GM12892 (cell line): ENCODE data around the gene KANTR.

Experiments
- POLR2A ChIP-seq: IDR thresholded peaks from 2 replicates; pipeline ENCODE4 v1.6.1; 2011; ENCODE audit warnings: low read depth, low read length, control low read depth
- POLR2AphosphoS5 ChIP-seq: IDR thresholded peaks from 2 replicates; pipeline ENCODE4 v1.6.1; 2011; ENCODE audit warnings: low read depth, low read length, control low read depth
- TAF1 ChIP-seq: IDR thresholded peaks from 2 replicates; pipeline ENCODE4 v1.6.1; 2011; ENCODE audit warnings: low read depth, mild to moderate bottlenecking, control low read depth, low read length, borderline replicate concordance

- TF ChIP-seq POLR2AphosphoS5: no peak
- no peak for TF ChIP-seq POLR2A
- TF ChIP-seq TAF1: no peak
Measured at GRCh38 chrX:53087388-53087831, 6.5 kb upstream of the KANTR start.
